Cardiac fibroblast (primary cell): ENCODE results near the gene TNS1.

Source experiments
- DNase-seq, 2 donors: peaks; one replicate each; pipeline versions ENCODE4 v3.0.0 to v3.0.0-alpha.2; 2010; ENCODE audit warnings: low read depth in 2 of 2
- H3K4me3 ChIP-seq, 2 donors: replicated peaks in 1 of 2; 1 replicate in 1 of 2; 2 replicates in 1 of 2; pipeline ENCODE4 v1.5.1; 2011; ENCODE audit warnings: low read depth in 2 of 2, low read length in 2 of 2, mild to moderate bottlenecking in 2 of 2, moderate library complexity in 1 of 2
- CTCF ChIP-seq: IDR thresholded peaks from one replicate; pipeline ENCODE4 v1.5.1; 2011; ENCODE audit warnings: low read depth, mild to moderate bottlenecking, low read length, inconsistent platforms

TNS1 gene

GRCh38 chr2:217801711-217802110 is 201.1 kb downstream of the TNS1 start:
- TF ChIP-seq CTCF: no peak
- H3K4me3 ChIP-seq: no peak overlapping the region
- no peak for DNase-seq

GRCh38 chr2:217801115-217801531 is 201.7 kb downstream of the TNS1 start:
- TF ChIP-seq CTCF: no peak
- H3K4me3 ChIP-seq: no peak overlapping the region
- no peak for DNase-seq

- DNase-seq: no peak
- no peak overlapping the region for H3K4me3 ChIP-seq
These were observed 202.2 kb downstream of the TNS1 start for GRCh38 chr2:217800433-217801114.

GRCh38 chr2:217799563-217800432 is 203.0 kb downstream of the TNS1 start:
- DNase-seq: no peak
- TF ChIP-seq CTCF: no peak
- no peak overlapping the region for H3K4me3 ChIP-seq

More at GRCh38 chr2:217800433-217801114, 202.2 kb downstream of the TNS1 start:
- TF ChIP-seq CTCF: no peak

GRCh38 chr2:217798743-217799562 is 203.8 kb downstream of the TNS1 start:
- DNase-seq: no peak
- no peak overlapping the region for H3K4me3 ChIP-seq
- TF ChIP-seq CTCF: no peak

GRCh38 chr2:217798191-217798590 is 204.6 kb downstream of the TNS1 start:
- no peak for DNase-seq
- no peak overlapping the region for H3K4me3 ChIP-seq
- TF ChIP-seq CTCF: no peak
